Ovary (tissue), 3 donors: ENCODE data around the gene PTF1A.

ENCODE experiments used
- CTCF ChIP-seq, 3 donors: fragments of 450-650 bp in 2 of 3; fragments of 200-600 bp in 1 of 3; IDR thresholded peaks; one replicate each; pipeline versions ENCODE4 v1.5.1 to v1.8.0; 2016 to 2022; ENCODE audit warnings: antibody characterized with exemption in 3 of 3, mild to moderate bottlenecking in 1 of 3
- POLR2A ChIP-seq: fragments of 450-650 bp; IDR thresholded peaks from one replicate; pipeline ENCODE4 v1.6.1; 2017; ENCODE audit warnings: antibody characterized with exemption, mild to moderate bottlenecking, moderate library complexity
- donor health status: DM: no; HTN: no; CAD: no.

GRCh38 chr10:23173214-23174073 is 18.7 kb upstream of the PTF1A start:
- TF ChIP-seq CTCF (IDR thresholded peaks at IDR 0.05) (no peak), POLR2A (no peak)
